HG02623 (cell line): Measurements from ENCODE around the gene ALDH3A1.

ENCODE experiments used
- ATAC-seq: cut with Tn5 transposase; IDR thresholded peaks from one replicate; pipeline ENCODE4 v1.9.1; 2021; ENCODE audit warnings: moderate library complexity; ENCODE audit not compliant: unreplicated experiment

The ALDH3A1 gene

GRCh38 chr17:19720631-19721426, 27.3 kb downstream of the ALDH3A1 start:
- ATAC-seq = no peak

GRCh38 chr17:19720210-19720475, 28.0 kb downstream of the ALDH3A1 start:
- ATAC-seq = no peak

- no peak for ATAC-seq
Measured at GRCh38 chr17:19719355-19720209, 28.5 kb downstream of the ALDH3A1 start.

- ATAC-seq = no peak
Measured at GRCh38 chr17:19718613-19719354, 29.3 kb downstream of the ALDH3A1 start.

GRCh38 chr17:19718041-19718612, 30.0 kb downstream of the ALDH3A1 start:
- no peak for ATAC-seq

DNA sequence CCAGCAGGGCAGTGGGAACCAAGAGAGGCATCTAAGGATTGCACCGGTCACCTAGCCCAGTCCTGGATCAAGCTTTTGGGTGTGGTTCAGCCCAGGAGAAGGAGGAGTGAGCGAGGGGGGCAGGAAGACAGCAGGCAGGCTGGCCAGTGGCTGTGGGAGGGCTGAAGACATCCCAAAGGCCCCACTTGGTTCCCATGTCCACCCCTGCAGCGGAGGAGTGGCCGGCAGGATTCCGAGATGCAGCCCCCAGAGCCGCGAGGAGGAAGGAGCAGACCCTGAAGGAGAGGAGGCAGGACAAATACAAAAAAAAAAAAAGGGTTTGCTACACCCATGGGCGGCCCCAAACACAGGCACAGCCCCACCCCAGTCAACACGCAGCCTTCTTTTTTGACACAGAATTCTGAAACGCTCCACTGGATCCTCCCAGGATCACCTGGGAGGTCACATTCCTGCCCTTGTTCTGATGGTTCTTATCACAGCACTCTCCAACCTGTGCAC, 30.6 kb downstream of the ALDH3A1 start:
- ATAC-seq = no peak

- no peak for ATAC-seq
Measured at GRCh38 chr17:19717031-19717360, 31.1 kb downstream of the ALDH3A1 start.

- ATAC-seq = no peak
Measured at GRCh38 chr17:19716108-19717030, 31.7 kb downstream of the ALDH3A1 start, which contains the start of gene SLC47A2. Gene SLC47A2, minus strand, starts transcription at chr17:19716584. Its CDS starts 29 bp downstream, at chr17:19716555.

- no peak for ATAC-seq
Measured at GRCh38 chr17:19714542-19715411, 33.3 kb downstream of the ALDH3A1 start.

DNA sequence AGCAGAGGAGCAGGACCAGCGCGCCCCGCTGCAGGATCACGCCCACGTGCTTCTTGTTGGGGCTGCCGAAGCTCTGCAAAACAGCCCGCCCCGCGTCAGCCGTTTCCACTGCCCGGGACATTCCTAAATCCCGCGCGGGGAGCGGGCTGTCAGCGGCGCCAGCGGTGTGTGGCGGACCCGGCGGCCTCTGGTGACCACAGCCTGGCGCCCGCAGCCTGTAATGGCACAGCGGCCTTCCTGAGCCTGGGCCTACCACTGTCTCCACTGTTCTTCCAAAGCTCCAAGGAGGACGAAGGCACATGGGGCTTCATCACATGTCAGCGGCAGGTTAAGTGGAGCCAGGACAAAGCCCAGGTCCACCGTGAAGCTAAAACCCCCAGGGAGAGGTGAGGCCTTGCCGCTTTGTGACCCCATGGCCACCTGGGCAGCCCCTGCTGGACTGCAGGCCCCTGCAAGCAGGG, 34.2 kb downstream of the ALDH3A1 start:
- ATAC-seq = no peak

DNA sequence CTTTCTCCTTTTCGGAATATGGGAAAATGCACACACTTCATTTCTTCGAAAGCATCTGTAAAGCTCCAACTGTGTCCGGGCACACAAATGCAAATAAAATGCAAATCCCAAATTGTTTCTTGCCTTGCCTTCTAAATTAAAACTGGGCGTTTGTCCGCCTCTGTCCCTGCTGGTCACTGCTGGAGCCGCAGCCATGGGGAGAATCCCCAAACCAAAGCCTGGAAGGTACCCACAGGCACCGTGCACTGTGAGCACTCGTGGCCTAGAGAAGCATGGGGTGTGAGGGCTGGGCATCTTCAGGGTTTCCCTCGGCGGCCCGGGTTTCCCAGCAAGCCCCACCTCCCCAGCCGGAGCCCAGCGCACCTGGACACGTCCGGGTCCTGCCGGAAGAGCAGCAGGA, 34.6 kb downstream of the ALDH3A1 start:
- no peak for ATAC-seq

GRCh38 chr17:19712436-19713004, 35.6 kb downstream of the ALDH3A1 start:
- ATAC-seq = no peak

DNA sequence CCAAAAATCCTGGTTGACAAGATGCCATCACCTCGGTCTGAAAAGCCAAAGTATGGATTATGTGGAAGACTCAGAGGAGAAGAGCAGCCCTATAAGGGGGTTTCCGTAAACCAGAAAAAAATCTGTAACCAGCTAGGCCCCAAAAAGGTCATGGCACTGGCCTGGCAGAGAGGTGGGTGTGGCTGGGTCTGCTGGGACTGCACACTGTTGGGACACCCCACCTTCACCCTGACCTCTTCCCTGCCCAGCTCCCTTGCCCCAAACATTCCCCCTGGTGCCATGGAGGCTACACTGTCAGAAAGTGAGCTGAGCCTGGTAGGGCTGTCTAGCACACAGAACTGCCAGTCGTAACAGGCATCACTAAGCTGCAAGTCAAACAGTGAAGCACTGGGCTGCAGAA, 38.3 kb downstream of the ALDH3A1 start:
- no peak for ATAC-seq

DNA sequence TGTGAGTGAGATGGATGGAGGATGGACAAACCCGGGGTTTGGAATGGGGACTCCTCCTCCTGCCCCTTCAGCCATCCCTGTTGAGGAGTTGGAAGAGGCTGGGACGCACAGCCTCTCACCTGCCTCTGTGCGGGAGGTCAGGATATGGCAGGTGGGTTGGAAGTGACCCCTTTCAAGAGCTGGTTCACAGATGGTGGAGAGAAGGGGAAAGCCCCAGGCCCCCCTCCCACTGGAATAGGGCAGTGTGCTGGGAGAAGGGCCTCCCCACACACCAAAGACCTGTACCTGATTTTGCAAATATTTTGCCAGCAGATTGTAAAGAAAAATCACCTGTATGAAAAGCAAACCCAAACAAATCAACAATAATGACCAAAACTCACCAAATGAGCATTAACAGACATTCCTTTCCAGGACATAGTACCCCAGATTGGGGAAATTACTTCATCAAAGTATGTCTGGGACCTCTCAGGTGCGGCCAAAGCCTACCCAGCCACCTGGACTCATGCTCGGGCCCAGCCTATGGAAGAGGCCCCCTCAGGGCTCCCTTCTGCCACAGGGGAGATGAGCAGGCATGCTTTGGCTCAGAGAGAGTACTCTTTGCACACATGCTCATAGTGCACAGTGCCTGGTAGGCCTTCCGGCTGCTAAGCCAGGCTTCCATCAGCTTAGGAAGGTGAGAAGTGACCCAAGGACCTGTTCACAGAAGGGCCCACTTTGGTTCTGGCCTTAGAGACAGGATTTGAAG, 39.5 kb downstream of the ALDH3A1 start:
- no peak for ATAC-seq

GRCh38 chr17:19707728-19708221, 40.3 kb downstream of the ALDH3A1 start:
- no peak for ATAC-seq

GRCh38 chr17:19706791-19707727, 41.0 kb downstream of the ALDH3A1 start:
- ATAC-seq = no peak
